Right atrium auricular region (tissue), 2 donors: ENCODE measurements around the gene SPPL3. TPM values are rescaled to one million over a fixed set of nuclear protein-coding genes. Genes with fewer than 3 reads are reported as not detected.
A peak's percentile ranks its signal among the peaks of the same experiment; 100 is the strongest.

Experiments used
- DNase-seq: peaks from one replicate; pipeline ENCODE4 v3.0.0-alpha.2; 2019; ENCODE audit warnings: low spot score
- H3K27ac ChIP-seq, 2 donors: fragments of 200-600 bp; sonication (generic); 1 replicate in 1 of 2; 2 replicates in 1 of 2; pipeline ENCODE4 v1.5.1; 2016 to 2019
- H3K27me3 ChIP-seq, 2 donors: fragments of 200-600 bp; sonication (generic); one replicate each; pipeline versions ENCODE4 v1.5.1 to v1.6.0; 2017 to 2019
- H3K36me3 ChIP-seq: fragments of 200-600 bp; sonication (generic); one replicate; pipeline ENCODE4 v1.5.1; 2016
- H3K4me1 ChIP-seq, 2 donors: fragments of 200-600 bp; sonication (generic); one replicate each; pipeline versions ENCODE4 v1.5.1 to v1.6.0; 2017 to 2019
- H3K4me3 ChIP-seq, 2 donors: fragments of 200-600 bp; sonication (generic); 1 replicate in 1 of 2; 2 replicates in 1 of 2; pipeline ENCODE4 v1.5.1; 2017 to 2019; ENCODE audit warnings: mild to moderate bottlenecking in 1 of 2, moderate library complexity in 1 of 2
- H3K9me3 ChIP-seq, 2 donors: fragments of 200-600 bp; sonication (generic); one replicate each; pipeline ENCODE4 v1.5.1; 2019
- CTCF ChIP-seq, 2 donors: fragments of 200-600 bp; sonication (generic); IDR thresholded peaks; one replicate each; pipeline ENCODE4 v1.5.1; 2019; ENCODE audit warnings: antibody characterized with exemption in 2 of 2
- total RNA-seq, 2 donors: library from RNA; depleted of rRNA; stranded (reverse); fragments of >200 nt; gene quantifications; one replicate each; pipeline ENCODE4 v1.1.0, GENCODE V29; 2016

SPPL3 gene
- total RNA-seq, 2 donors from 2014 or later, result 13.8 to 16.5 TPM

- H3K4me3 ChIP-seq, result no peak overlapping the region
- H3K27ac ChIP-seq, result peak overlapping the region; percentile 47 to 61
- DNase-seq, result no peak
- H3K4me1 ChIP-seq, result peaks cover 0 to 20% of the 10 kb centered on the region in 2 donors
- H3K36me3 ChIP-seq, result peaks cover 88% of the 10 kb centered on the region
- H3K27me3 ChIP-seq, result no peaks in the 10 kb centered on the region
- H3K9me3 ChIP-seq, result no peaks in the 10 kb centered on the region
- TF ChIP-seq CTCF (IDR thresholded peaks at IDR 0.05), result no peak
Measured at GRCh38 chr12:120719496-120720233, 184.5 kb downstream of the SPPL3 start.

DNA sequence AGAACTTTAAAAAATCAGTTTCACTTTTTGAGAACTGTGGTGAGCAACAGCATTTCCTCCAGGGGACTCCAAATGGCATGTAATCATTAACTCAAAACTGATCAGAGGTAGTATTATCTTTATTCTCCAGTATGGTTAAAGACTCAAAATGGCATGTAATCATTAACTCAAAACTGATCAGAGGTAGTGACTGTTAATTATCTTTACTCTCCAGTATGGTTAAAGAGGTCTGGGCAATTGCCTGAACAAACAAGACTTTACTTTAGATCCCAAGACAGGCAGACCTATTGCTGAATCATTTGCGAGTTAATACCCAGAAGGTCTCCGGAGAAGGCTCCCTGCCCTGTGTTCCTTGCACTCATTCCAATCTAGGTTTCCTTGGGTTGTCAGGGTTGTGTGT, 185.1 kb downstream of the SPPL3 start:
- H3K4me1 ChIP-seq, result peaks cover 0 to 17% of the 10 kb centered on the region in 2 donors
- H3K36me3 ChIP-seq, result peaks cover 92% of the 10 kb centered on the region
- H3K9me3 ChIP-seq, result no peaks in the 10 kb centered on the region
- DNase-seq, result no peak
- no peak overlapping the region for H3K27ac ChIP-seq
- H3K27me3 ChIP-seq, result no peaks in the 10 kb centered on the region
- no peak for TF ChIP-seq CTCF (IDR thresholded peaks at IDR 0.05)
- H3K4me3 ChIP-seq, result no peak overlapping the region

- Histone ChIP-seq H3K9me3 (no peaks in the 10 kb centered on the region), H3K4me1 (peaks cover 0 to 25% of the 10 kb centered on the region in 2 donors), H3K27ac (no peak overlapping the region), H3K27me3 (no peaks in the 10 kb centered on the region), H3K36me3 (peaks cover 92% of the 10 kb centered on the region), H3K4me3 (no peak overlapping the region)
- no peak for TF ChIP-seq CTCF (IDR thresholded peaks at IDR 0.05)
- DNase-seq, result no peak
Measured at GRCh38 chr12:120718055-120718454, 186.1 kb downstream of the SPPL3 start.

DNA sequence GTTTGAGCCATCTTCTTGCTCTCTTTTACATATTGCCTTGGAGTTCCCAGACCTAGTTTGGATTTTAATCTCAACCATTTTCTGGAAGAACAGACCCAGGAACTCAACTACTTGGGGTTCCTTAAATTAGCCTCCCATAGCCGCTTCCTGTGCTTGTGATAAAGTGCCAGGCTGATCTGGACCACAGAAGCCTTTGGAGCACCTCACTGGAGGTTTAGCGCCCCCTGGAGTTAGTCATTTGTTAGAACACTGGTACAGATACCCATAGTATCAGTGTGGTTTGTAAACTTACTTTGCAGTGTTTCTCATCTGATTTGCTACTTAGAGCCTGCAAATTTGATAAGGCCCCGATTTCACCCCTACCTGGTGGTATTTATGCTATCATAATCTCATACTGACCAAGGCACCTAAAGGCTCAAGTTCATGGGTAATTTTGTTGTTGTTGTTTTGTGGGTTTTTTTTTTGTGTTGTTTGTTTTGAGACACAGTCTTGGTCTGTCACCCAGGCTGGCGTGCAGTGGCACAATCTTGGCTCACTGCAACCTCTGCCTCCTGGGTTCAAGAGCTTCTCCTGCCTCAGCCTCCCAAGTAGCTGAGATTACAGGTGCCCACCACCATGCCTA, 190.2 kb downstream of the SPPL3 start:
- no peak overlapping the region for H3K27ac ChIP-seq
- H3K27me3 ChIP-seq, result no peaks in the 10 kb centered on the region
- peak; percentile 69 for DNase-seq
- no peak overlapping the region for H3K4me3 ChIP-seq
- H3K36me3 ChIP-seq, result peaks cover 53% of the 10 kb centered on the region
- peaks cover 0 to 38% of the 10 kb centered on the region in 2 donors for H3K4me1 ChIP-seq
- TF ChIP-seq CTCF (IDR thresholded peaks at IDR 0.05), result peak; percentile 73 to 92
- no peaks in the 10 kb centered on the region for H3K9me3 ChIP-seq

GRCh38 chr12:120712610-120713009, 191.5 kb downstream of the SPPL3 start:
- Histone ChIP-seq H3K27ac (no peak overlapping the region), H3K9me3 (no peaks in the 10 kb centered on the region), H3K36me3 (peaks cover 40% of the 10 kb centered on the region), H3K4me3 (no peak overlapping the region), H3K4me1 (peaks cover 0 to 38% of the 10 kb centered on the region in 2 donors), H3K27me3 (no peaks in the 10 kb centered on the region)
- TF ChIP-seq CTCF (IDR thresholded peaks at IDR 0.05), result no peak
- DNase-seq, result no peak

Other genes with a start within 250 kb of the SPPL3 start
- gene MLEC, start 217.2 kb downstream of the SPPL3 start, total RNA-seq, result 100 to 1,000 TPM in 1 of 2 donors, 10 to 100 TPM in 1; 89.7 to 179 TPM
- gene UNC119B, start 193.9 kb downstream of the SPPL3 start, total RNA-seq, result 10 to 100 TPM in 1 of 2 donors, 1 to 10 TPM in 1; 8.9 to 13.1 TPM
- gene ACADS, start 178.5 kb downstream of the SPPL3 start, total RNA-seq, result 10 to 100 TPM; 58.6 to 92.6 TPM
- gene HNF1A, start 74.2 kb upstream of the SPPL3 start, total RNA-seq, result not detected
- gene C12orf43, start 112.1 kb upstream of the SPPL3 start, total RNA-seq, result 10 to 100 TPM in 1 of 2 donors, 1 to 10 TPM in 1; 8.8 to 12.1 TPM
- gene OASL, start 134.9 kb upstream of the SPPL3 start, total RNA-seq, result under 1 TPM in 1 of 2 donors, not detected in 1; 0.70 TPM
- gene P2RX7, start 228.5 kb upstream of the SPPL3 start, total RNA-seq, result 1 to 10 TPM; 1.3 to 1.9 TPM